ENCODE measurements around the gene ASB1. TPM values are rescaled to one million over a fixed set of nuclear protein-coding genes. Genes with fewer than 3 reads are reported as not detected.

Gene ASB1
- total RNA-seq, 1 donor from 2014 or later = 32.0 TPM

- no peak for DNase-seq (ENCODE audit: low read depth)
These were observed 39.6 kb downstream of the ASB1 start for GRCh38 chr2:238466243-238466756.

- DNase-seq (ENCODE audit: low read depth) = no peak
These were observed 40.3 kb downstream of the ASB1 start for GRCh38 chr2:238467062-238467461.

GRCh38 chr2:238467792-238468191, 41.1 kb downstream of the ASB1 start:
- DNase-seq (ENCODE audit: low read depth) = no peak

- no peak for DNase-seq (ENCODE audit: low read depth)
These were observed 42.4 kb downstream of the ASB1 start for GRCh38 chr2:238469155-238469554.

GRCh38 chr2:238473014-238473413, 46.3 kb downstream of the ASB1 start:
- DNase-seq (ENCODE audit: low read depth) = no peak

GRCh38 chr2:238473523-238473922, 46.8 kb downstream of the ASB1 start:
- no peak for DNase-seq (ENCODE audit: low read depth)

- no peak for DNase-seq (ENCODE audit: low read depth)
These were observed 48.3 kb downstream of the ASB1 start for GRCh38 chr2:238475034-238475433.

GRCh38 chr2:238475566-238475965, 48.8 kb downstream of the ASB1 start:
- no peak for DNase-seq (ENCODE audit: low read depth)

GRCh38 chr2:238476258-238476657, 49.5 kb downstream of the ASB1 start:
- DNase-seq (ENCODE audit: low read depth) = no peak

- no peak for DNase-seq (ENCODE audit: low read depth)
These were observed 51.5 kb downstream of the ASB1 start for GRCh38 chr2:238478216-238478615.

- no peak for DNase-seq (ENCODE audit: low read depth)
These were observed 53.1 kb downstream of the ASB1 start for GRCh38 chr2:238479847-238480246.

- DNase-seq (ENCODE audit: low read depth) = no peak
These were observed 56.3 kb downstream of the ASB1 start for GRCh38 chr2:238483021-238483420.

GRCh38 chr2:238483656-238484055, 56.9 kb downstream of the ASB1 start:
- DNase-seq (ENCODE audit: low read depth) = no peak

- no peak for DNase-seq (ENCODE audit: low read depth)
These were observed 58.1 kb downstream of the ASB1 start for GRCh38 chr2:238484522-238485452.

GRCh38 chr2:238486123-238486848, 59.6 kb downstream of the ASB1 start:
- DNase-seq (ENCODE audit: low read depth) = no peak

GRCh38 chr2:238487134-238487533, 60.4 kb downstream of the ASB1 start:
- no peak for DNase-seq (ENCODE audit: low read depth)

GRCh38 chr2:238487652-238488346, 61.1 kb downstream of the ASB1 start:
- no peak for DNase-seq (ENCODE audit: low read depth)

GRCh38 chr2:238488347-238488826, 61.7 kb downstream of the ASB1 start:
- no peak for DNase-seq (ENCODE audit: low read depth)

GRCh38 chr2:238489431-238489830, 62.7 kb downstream of the ASB1 start:
- DNase-seq (ENCODE audit: low read depth) = no peak

GRCh38 chr2:238489896-238490295, 63.2 kb downstream of the ASB1 start:
- no peak for DNase-seq (ENCODE audit: low read depth)

GRCh38 chr2:238492840-238493239, 66.1 kb downstream of the ASB1 start:
- DNase-seq (ENCODE audit: low read depth) = no peak

GRCh38 chr2:238493411-238493810, 66.7 kb downstream of the ASB1 start:
- no peak for DNase-seq (ENCODE audit: low read depth)
